HS-5 (cell line): Measurements from ENCODE around the gene SEMA3E.
"Not testable (repeated sequence)": the region's sequence is repeated elsewhere in the genome, so short reads cannot be mapped to it uniquely, and the experiment has no call there.

Source experiments
- DNase-seq: peaks from one replicate; pipeline ENCODE4 v3.0.0-alpha.2; 2012; ENCODE audit warnings: low read depth

The SEMA3E gene

GRCh38 chr7:83452256-83452655 is 196.7 kb downstream of the SEMA3E start:
- no peak for DNase-seq

DNA sequence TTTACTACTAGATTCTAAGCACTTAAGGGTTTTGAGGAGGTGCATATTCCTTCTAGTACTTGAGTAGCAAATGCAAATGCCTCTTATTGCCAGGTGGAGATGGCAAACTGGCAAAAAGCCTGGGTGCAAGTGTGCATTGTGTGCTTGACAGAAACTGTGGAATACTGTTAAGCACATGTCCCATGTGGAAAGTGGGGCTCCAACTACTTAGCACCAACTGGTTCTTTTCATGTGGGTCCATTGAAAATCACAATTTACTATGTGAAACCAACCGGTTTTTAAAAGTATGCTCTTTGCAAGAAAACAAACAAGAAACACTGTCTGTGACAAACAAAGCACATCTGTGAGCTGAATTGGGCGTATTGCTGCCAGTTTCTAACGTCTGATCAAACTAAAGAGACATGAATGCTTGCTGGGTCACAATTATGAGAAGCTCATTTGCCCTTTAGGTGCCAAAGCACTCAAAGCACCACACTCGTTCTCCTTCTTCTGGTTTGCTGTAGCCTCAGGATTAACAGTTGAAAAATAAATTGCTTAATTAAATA is 197.4 kb downstream of the SEMA3E start:
- no peak for DNase-seq

- no peak for DNase-seq
Observed at GRCh38 chr7:83449781-83450180, 199.2 kb downstream of the SEMA3E start.

- no peak for DNase-seq
Observed at GRCh38 chr7:83447681-83448080, 201.3 kb downstream of the SEMA3E start.

DNA sequence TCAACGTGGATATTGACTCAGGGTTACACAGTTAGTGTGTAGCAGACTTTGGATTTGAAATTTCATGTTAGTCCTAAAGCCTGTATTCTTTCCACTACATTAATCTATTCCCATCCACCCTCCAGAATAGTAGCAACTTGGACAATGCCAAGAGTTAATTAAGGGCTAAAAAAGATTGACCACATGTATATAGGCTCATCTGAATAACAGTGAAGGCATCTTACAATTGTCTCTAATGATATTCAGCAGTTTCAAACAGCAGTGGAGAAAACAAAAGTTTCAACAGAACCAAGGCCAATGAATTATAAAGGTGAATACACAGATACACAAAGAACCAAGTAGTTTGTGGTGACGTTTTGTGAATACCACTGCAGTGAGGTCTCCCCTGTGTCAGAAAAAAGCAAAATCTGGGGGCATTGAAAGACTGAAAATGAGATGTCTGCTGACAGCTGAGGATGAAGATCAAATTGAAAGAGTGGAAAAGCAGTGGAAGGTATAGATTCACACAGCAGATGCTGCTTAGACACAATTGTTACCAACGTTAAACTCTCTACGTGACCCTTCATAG is 202.8 kb downstream of the SEMA3E start:
- DNase-seq = no peak

- DNase-seq = no peak
Observed at GRCh38 chr7:83442911-83443310, 206.0 kb downstream of the SEMA3E start.

DNA sequence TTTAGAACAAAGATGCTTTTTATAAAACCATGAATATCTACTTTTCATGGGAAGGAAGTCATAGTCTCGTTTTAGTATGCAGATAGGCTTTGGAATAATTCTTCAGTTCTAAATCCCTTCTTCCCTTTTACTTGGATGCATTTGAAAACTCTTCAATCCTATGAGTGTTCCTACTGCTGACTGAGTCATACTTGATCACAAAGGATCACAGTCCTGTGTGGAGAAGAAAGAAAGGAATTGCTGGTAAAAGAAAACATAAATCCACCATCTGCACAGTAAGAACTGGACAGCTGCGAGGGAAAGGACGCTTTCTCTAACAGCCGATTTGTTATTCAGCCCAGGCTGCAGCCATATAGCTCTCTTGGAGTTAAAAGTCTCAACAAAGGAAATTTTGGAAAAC is 209.9 kb downstream of the SEMA3E start:
- DNase-seq = no peak

DNA sequence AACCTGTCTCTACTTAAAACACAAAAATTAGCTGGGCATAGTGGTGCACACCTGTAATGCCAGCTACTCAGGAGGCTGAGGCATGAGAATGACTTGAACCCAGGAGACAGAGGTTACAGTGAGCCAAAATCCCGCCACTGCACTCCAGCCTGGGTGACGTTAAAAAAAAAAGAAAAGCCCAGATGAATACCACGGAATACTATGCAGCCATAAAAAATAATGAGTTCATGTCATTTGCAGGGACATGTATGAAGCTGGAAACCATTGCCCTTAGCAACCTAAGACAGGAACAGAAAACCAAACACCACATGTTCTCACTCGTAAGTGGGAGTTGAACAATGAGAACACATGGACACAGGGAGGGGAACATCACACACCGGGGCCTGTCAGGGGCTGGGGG is 218.7 kb downstream of the SEMA3E start:
- DNase-seq = not testable (repeated sequence)

GRCh38 chr7:83429493-83429892 is 219.4 kb downstream of the SEMA3E start:
- no peak for DNase-seq

GRCh38 chr7:83427884-83428283 is 221.1 kb downstream of the SEMA3E start:
- DNase-seq = no peak

- no peak for DNase-seq
Observed at GRCh38 chr7:83426325-83426724, 222.6 kb downstream of the SEMA3E start.

DNA sequence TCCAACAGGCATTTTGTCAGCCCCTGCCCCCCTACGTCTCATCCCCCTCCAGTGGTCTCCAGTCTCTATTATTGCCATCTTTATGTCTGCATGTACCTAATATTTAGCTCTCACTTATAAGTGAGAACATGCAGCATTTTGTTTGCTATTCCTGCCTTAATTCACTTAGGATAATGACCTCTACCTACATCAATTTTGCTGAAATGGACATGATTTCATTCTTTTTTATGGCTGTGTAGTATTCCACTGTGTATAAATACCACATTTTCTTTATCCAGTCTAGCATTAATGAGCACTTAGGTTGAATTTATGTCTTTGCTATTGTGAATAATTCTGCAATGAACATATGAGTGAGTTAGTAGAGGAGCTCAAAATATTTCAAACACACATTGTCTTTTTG is 229.9 kb downstream of the SEMA3E start:
- no peak for DNase-seq

DNA sequence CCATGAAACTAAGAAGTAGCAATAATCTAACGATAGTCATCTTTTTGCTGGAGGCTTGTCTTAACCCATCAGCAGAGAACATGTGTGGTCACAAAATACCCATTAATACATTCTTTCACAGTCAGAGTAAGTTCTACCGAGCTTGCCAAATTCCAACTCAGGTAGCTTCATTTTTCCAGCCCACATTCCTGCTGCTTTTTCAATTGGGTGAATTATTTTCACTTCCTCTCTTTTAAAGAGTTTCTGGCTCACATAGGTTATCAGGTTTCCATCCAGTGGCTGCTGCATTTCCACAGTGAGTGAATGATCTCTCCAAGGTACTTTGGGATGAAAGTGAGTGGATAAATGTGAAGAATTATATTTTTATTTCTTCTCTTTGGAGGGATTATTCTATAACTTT is 233.1 kb downstream of the SEMA3E start:
- DNase-seq = no peak

DNA sequence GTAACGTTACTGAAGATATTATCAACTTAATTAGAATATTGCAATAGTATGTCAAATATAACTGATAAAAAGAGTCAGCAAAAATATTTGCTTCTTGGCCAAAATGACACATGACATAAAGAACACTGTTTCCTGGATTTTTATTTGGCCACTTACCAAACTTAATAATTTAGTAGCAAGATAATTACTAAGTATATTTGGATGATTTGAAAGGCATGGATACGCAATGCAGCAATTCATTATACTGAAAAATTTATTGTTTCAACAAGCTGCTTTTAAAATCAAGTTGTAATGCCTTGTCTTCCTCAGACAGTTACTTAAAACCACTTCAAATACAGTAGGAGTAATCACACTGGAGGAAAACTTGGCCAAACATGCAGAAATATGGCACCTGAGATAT is 234.0 kb downstream of the SEMA3E start:
- DNase-seq = no peak

DNA sequence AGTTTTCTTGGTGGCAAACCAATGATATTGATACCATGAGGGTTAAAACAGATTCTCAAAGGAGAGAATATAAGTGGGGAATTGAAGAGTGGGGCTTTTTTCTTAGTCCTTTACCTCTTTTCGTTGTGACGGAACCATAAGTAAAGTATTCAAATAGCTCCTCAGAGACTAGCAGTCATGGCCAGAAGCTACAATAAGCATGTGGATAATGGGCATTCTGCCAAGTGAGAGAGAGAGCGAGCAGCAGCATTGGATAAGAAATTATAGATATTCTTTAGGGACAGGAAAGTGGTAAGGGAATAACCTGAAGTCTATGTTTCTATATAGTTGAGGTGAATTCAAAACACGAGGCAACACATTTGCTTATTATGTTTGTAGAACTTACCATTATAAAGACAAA is 235.1 kb downstream of the SEMA3E start:
- no peak for DNase-seq

DNA sequence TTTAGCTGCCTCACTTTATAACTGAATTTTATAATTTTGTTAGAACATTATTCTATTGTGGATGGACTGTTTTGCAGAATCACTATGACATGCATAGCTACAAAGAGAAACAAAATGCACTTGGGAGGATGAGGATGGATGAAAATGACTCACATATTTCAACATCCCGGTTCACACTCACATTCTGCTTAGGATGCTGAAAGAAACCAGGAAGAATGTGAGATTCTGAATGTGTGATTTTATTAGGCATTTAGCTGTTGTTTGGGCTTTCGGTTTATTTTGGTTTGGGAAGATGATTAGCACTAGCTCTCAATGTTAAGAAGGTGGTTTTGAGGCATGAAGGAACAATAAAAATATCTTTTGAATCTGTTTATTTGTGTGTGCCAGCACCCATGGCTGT is 235.5 kb downstream of the SEMA3E start:
- no peak for DNase-seq

- no peak for DNase-seq
Observed at GRCh38 chr7:83410989-83411591, 237.8 kb downstream of the SEMA3E start.

DNA sequence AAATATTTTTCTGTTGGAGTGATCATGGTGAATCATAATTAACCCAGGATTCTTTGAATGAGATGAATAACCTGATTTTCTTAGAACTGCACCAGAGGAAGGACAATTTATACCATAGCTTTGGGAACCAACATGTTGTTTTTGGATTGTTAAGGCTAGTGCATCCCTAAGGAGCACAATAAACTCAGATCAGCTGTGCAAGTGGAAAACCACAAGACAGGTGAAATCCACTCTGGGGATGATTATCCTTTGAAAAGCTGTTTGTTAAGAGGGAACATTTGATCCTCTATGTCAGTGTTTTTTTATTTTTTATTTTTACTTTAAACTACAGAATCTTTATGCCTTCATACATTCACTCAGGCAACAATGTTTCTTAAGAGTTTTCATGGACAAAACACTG is 254.2 kb downstream of the SEMA3E start:
- DNase-seq = no peak

- DNase-seq = no peak
Observed at GRCh38 chr7:83388436-83388835, 260.5 kb downstream of the SEMA3E start.

GRCh38 chr7:83366629-83367028 is 282.3 kb downstream of the SEMA3E start:
- no peak for DNase-seq

- DNase-seq = no peak
Observed at GRCh38 chr7:83365746-83366145, 283.2 kb downstream of the SEMA3E start.

- DNase-seq = no peak
Observed at GRCh38 chr7:83362871-83363550, 285.9 kb downstream of the SEMA3E start.

GRCh38 chr7:83359108-83359507 is 289.8 kb downstream of the SEMA3E start:
- DNase-seq = no peak

GRCh38 chr7:83355143-83355542 is 293.8 kb downstream of the SEMA3E start:
- no peak for DNase-seq
